H1 (cell line): Measurements from ENCODE around the gene ADNP. TPM values are rescaled to one million over a fixed set of nuclear protein-coding genes. Genes with fewer than 3 reads are reported as not detected.

Experiments
- CTCF ChIA-PET: fragments of 300-600 bp; sonication (Branson Sonifier 250); formaldehyde crosslinking; loops from one replicate; lab custom pipeline; 2021; ENCODE audit not compliant: partially characterized antibody; lab: Charles Lee
- POLR2A ChIA-PET: fragments of 300-600 bp; sonication (Branson Sonifier 250); formaldehyde crosslinking; loops from one replicate; lab custom pipeline; 2021; ENCODE audit warnings: inconsistent platforms; ENCODE audit not compliant: partially characterized antibody; lab: Charles Lee
- DNase-seq, 2 experiments: peaks; one replicate each; pipeline versions ENCODE4 v3.0.0 to v3.0.0-alpha.2; 2010 to 2022; ENCODE audit warnings: low spot score in 2 of 2, low read depth in 1 of 2, mixed read lengths in 1 of 2
- FAIRE-seq: peaks from 2 replicates; lab custom pipeline; 2011; peaks lifted over from hg19 to GRCh38; lab: Jason Lieb, UNC
- H2AFZ ChIP-seq: 2 replicates; pipeline ENCODE4 v1.8.1; 2012; ENCODE audit warnings: low read length, inconsistent platforms
- H2AK5ac ChIP-seq: 2 replicates; pipeline ENCODE4 v1.6.1; 2013; ENCODE audit warnings: low read depth, low read length
- H2BK120ac ChIP-seq: replicated peaks from 2 replicates; pipeline ENCODE3; 2013; ENCODE audit warnings: low read depth, low read length, inconsistent platforms
- H2BK12ac ChIP-seq: 2 replicates; pipeline ENCODE4 v1.6.1; 2013; ENCODE audit warnings: low read depth, low read length
- H2BK15ac ChIP-seq: 2 replicates; pipeline ENCODE4 v1.6.1; 2013; ENCODE audit warnings: low read length
- H2BK20ac ChIP-seq: 2 replicates; pipeline ENCODE4 v1.6.1; 2013; ENCODE audit warnings: low read length
- H2BK5ac ChIP-seq: 2 replicates; pipeline ENCODE4 v1.6.1; 2013; ENCODE audit warnings: low read depth, low read length
- H3K14ac ChIP-seq: 2 replicates; pipeline ENCODE4 v1.6.1; 2013; ENCODE audit warnings: inconsistent platforms; ENCODE audit not compliant: insufficient read length
- H3K18ac ChIP-seq: 2 replicates; pipeline ENCODE4 v1.6.1; 2013; ENCODE audit warnings: low read length; ENCODE audit errors: extremely low read depth
- H3K23ac ChIP-seq: 2 replicates; pipeline ENCODE4 v1.6.1; 2013; ENCODE audit warnings: inconsistent platforms; ENCODE audit not compliant: insufficient read length
- H3K23me2 ChIP-seq: 2 replicates; pipeline ENCODE4 v1.6.1; 2013; ENCODE audit warnings: low read depth, low read length
- H3K27ac ChIP-seq: 2 replicates; pipeline ENCODE4 v1.6.1; 2011; ENCODE audit warnings: low read depth, low read length, inconsistent platforms
- H3K27me3 ChIP-seq, 4 experiments: replicated peaks in 1 of 4; 1 replicate in 1 of 4; 2 replicates in 3 of 4; pipeline versions ENCODE4 v1.6.1 to v1.8.1; 2011 to 2013; ENCODE audit warnings: low read length in 3 of 4, mild to moderate bottlenecking in 3 of 4, inconsistent platforms in 2 of 4, mixed read lengths in 2 of 4, moderate library complexity in 1 of 4; ENCODE audit not compliant: control insufficient read depth in 3 of 4, insufficient read depth in 3 of 4; ENCODE audit errors: extremely low read depth in 1 of 4
- H3K36me3 ChIP-seq, 4 experiments: 2 replicates each; pipeline versions ENCODE4 v1.6.1 to v1.8.1; 2011 to 2013; ENCODE audit warnings: mild to moderate bottlenecking in 4 of 4, low read length in 3 of 4, moderate library complexity in 2 of 4, control low read depth in 1 of 4, inconsistent platforms in 1 of 4; ENCODE audit not compliant: insufficient read depth in 4 of 4, control insufficient read depth in 2 of 4
- H3K4ac ChIP-seq: replicated peaks from 2 replicates; pipeline ENCODE3; 2013; ENCODE audit warnings: low read length, low read depth, mixed read lengths, inconsistent platforms; ENCODE audit not compliant: insufficient read length
- H3K4me1 ChIP-seq, 4 experiments: replicated peaks in 1 of 4; 1 replicate in 1 of 4; 2 replicates in 3 of 4; pipeline versions ENCODE4 v1.6.1 to v1.8.1; 2011 to 2013; ENCODE audit warnings: low read length in 3 of 4, inconsistent platforms in 2 of 4, mixed read lengths in 1 of 4; ENCODE audit not compliant: insufficient read depth in 4 of 4, control insufficient read depth in 3 of 4
- H3K4me2 ChIP-seq, 2 experiments: 2 replicates each; pipeline versions ENCODE4 v1.6.1 to v1.8.1; 2011 to 2013; ENCODE audit warnings: low read depth in 2 of 2, low read length in 2 of 2, control low read depth in 1 of 2, inconsistent platforms in 1 of 2, mild to moderate bottlenecking in 1 of 2; ENCODE audit not compliant: insufficient read depth in 1 of 2
- H3K4me3 ChIP-seq, 4 experiments: fragments of 200-600, 300-600 bp in 1 of 4; sonication (generic), shearing (Covaris generic), sonication (Bioruptor Twin) in 1 of 4; 2 replicates each; pipeline versions ENCODE4 v1.5.1 to v1.8.1; 2011 to 2016; ENCODE audit warnings: low read length in 4 of 4, low read depth in 3 of 4, control low read depth in 2 of 4, inconsistent platforms in 2 of 4, mild to moderate bottlenecking in 2 of 4, mixed read lengths in 1 of 4, moderate library complexity in 1 of 4; ENCODE audit not compliant: insufficient read depth in 2 of 4; ENCODE audit errors: extremely low read depth in 1 of 4
- H3K56ac ChIP-seq: replicated peaks from 2 replicates; pipeline ENCODE3; 2013; ENCODE audit warnings: low read depth, mild to moderate bottlenecking, mixed read lengths, low read length, inconsistent platforms; ENCODE audit not compliant: insufficient read length
- H3K79me1 ChIP-seq: 2 replicates; pipeline ENCODE4 v1.6.1; 2013; ENCODE audit warnings: low read depth, low read length, control low read depth
- H3K79me2 ChIP-seq, 2 experiments: 2 replicates each; pipeline versions ENCODE4 v1.6.1 to v1.8.1; 2012 to 2013; ENCODE audit warnings: low read length in 2 of 2, mild to moderate bottlenecking in 2 of 2, inconsistent platforms in 1 of 2; ENCODE audit not compliant: insufficient read depth in 2 of 2, control insufficient read depth in 1 of 2
- H3K9ac ChIP-seq, 4 experiments: replicated peaks in 1 of 4; 1 replicate in 1 of 4; 2 replicates in 3 of 4; pipeline versions ENCODE4 v1.6.1 to v1.8.1; 2011 to 2013; ENCODE audit warnings: low read depth in 3 of 4, low read length in 3 of 4, control low read depth in 2 of 4, mild to moderate bottlenecking in 2 of 4, moderate library complexity in 2 of 4, inconsistent platforms in 1 of 4; ENCODE audit errors: extremely low read depth in 1 of 4
- H3K9me3 ChIP-seq, 2 experiments: 2 replicates each; pipeline versions ENCODE4 v1.6.1 to v1.8.1; 2012 to 2013; ENCODE audit warnings: mild to moderate bottlenecking in 2 of 2, moderate library complexity in 2 of 2, control low read depth in 1 of 2, inconsistent platforms in 1 of 2, low read depth in 1 of 2, low read length in 1 of 2, mixed read lengths in 1 of 2; ENCODE audit not compliant: insufficient read depth in 2 of 2
- H4K20me1 ChIP-seq, 2 experiments: replicated peaks in 1 of 2; 2 replicates each; pipeline versions ENCODE3 to v1.8.1; 2011 to 2013; ENCODE audit warnings: inconsistent platforms in 2 of 2, low read length in 2 of 2, mild to moderate bottlenecking in 1 of 2; ENCODE audit not compliant: insufficient read depth in 2 of 2, control insufficient read depth in 1 of 2
- H4K5ac ChIP-seq: 2 replicates; pipeline ENCODE4 v1.6.1; 2013; ENCODE audit warnings: low read length, low read depth, mixed read lengths, inconsistent platforms; ENCODE audit not compliant: insufficient read length
- H4K8ac ChIP-seq: 2 replicates; pipeline ENCODE4 v1.8.0; 2013; ENCODE audit warnings: mild to moderate bottlenecking, moderate library complexity, low read length, inconsistent platforms; ENCODE audit not compliant: insufficient read depth; ENCODE audit errors: extremely low read depth
- H4K91ac ChIP-seq: replicated peaks from 2 replicates; pipeline ENCODE3; 2013; ENCODE audit warnings: low read length, mixed read lengths, inconsistent platforms; ENCODE audit not compliant: insufficient read length
- GABPA ChIP-seq: IDR thresholded peaks from 2 replicates; pipeline ENCODE4 v1.6.1; 2011; ENCODE audit warnings: mild to moderate bottlenecking, low read length, moderate library complexity, borderline replicate concordance; ENCODE audit not compliant: insufficient read depth
- HDAC2 ChIP-seq, 2 experiments: fragments of 300-600 bp in 1 of 2; sonication (generic) in 1 of 2; IDR thresholded peaks; 2 replicates each; pipeline ENCODE4 v1.6.1; 2011 to 2012; ENCODE audit warnings: low read depth in 2 of 2, low read length in 2 of 2, mild to moderate bottlenecking in 2 of 2, moderate library complexity in 2 of 2, borderline replicate concordance in 1 of 2, inconsistent platforms in 1 of 2
- KDM1A ChIP-seq: fragments of 200-600, 300-600 bp; sonication (generic); IDR thresholded peaks from 2 replicates; pipeline ENCODE4 v1.7.1; 2016; ENCODE audit warnings: mild to moderate bottlenecking, low read length, borderline replicate concordance
- MAFK ChIP-seq: IDR thresholded peaks from 2 replicates; pipeline ENCODE4 v1.6.1; 2012; ENCODE audit warnings: low read depth, mild to moderate bottlenecking, improper control_type of control experiment, low read length
- NANOG ChIP-seq: IDR thresholded peaks from 2 replicates; pipeline ENCODE4 v1.6.1; 2011; ENCODE audit warnings: low read length, low read depth, mild to moderate bottlenecking, inconsistent platforms; ENCODE audit not compliant: insufficient read depth, poor library complexity, severe bottlenecking
- NRF1 ChIP-seq: IDR thresholded peaks from 2 replicates; pipeline ENCODE4 v1.6.1; 2011; ENCODE audit warnings: mild to moderate bottlenecking, low read depth, low read length, improper control_type of control experiment
- RBBP5 ChIP-seq: IDR thresholded peaks from 2 replicates; pipeline ENCODE4 v1.7.1; 2012; ENCODE audit warnings: low read depth, mild to moderate bottlenecking, inconsistent platforms, low read length, moderate library complexity, borderline replicate concordance
- SP2 ChIP-seq: IDR thresholded peaks from 2 replicates; pipeline ENCODE4 v1.6.1; 2012; ENCODE audit warnings: mild to moderate bottlenecking, low read length, inconsistent platforms
- SP4 ChIP-seq: IDR thresholded peaks from 2 replicates; pipeline ENCODE4 v1.6.1; 2012; ENCODE audit warnings: low read length, inconsistent platforms
- SRF ChIP-seq: IDR thresholded peaks from 2 replicates; pipeline ENCODE4 v1.6.1; 2011; ENCODE audit warnings: mild to moderate bottlenecking, low read depth, low read length, moderate library complexity
- WGBS, 2 experiments: shearing (Covaris generic) in 1 of 2; methylation state at CpG; one replicate each; pipeline versions ENCODE4 v1.1.6 to v1.1.7; 2013 to 2015; ENCODE audit warnings: low lambda C conversion rate in 2 of 2, mixed read lengths in 2 of 2, inconsistent platforms in 1 of 2, low coverage in 1 of 2, missing lambda C conversion rate in 1 of 2; ENCODE audit not compliant: insufficient replicate concordance in 2 of 2, insufficient coverage in 1 of 2, insufficient read length in 1 of 2; ENCODE audit errors: extremely low coverage in 1 of 2, missing lambda C conversion rate in 1 of 2; 5-methylcytosine and 5-hydroxymethylcytosine counted together
- polyA plus RNA-seq, 7 experiments: library from polyadenylated mRNA; depleted of rRNA in 3 of 7; stranded (reverse) in 5 of 7; unstranded in 2 of 7; fragments of >200 nt in 5 of 7; fragments of 200-250 nt in 2 of 7; gene quantifications; 1 replicate in 5 of 7; 2 replicates in 1 of 7; 4 replicates in 1 of 7; pipeline versions ENCODE4 v1.2.1 to v1.2.3, GENCODE V29; 2011 to 2013; ENCODE audit warnings: missing spikeins in 2 of 7, mixed read lengths in 2 of 7
- total RNA-seq: library from RNA; stranded (reverse); fragmentation: NEBNext Ultra II Directional; extraction: Animal tissue kit (Norgen Biotek cat#: 25700); gene quantifications from 2 replicates; pipeline ENCODE4 v1.2.1, GENCODE V29; 2021
- TF ChIP-seq, protein P1 (sequence below): IDR thresholded peaks from 2 replicates; pipeline ENCODE4 v1.6.1; 2011; ENCODE audit warnings: low read depth, mild to moderate bottlenecking, low read length; ENCODE audit not compliant: insufficient read depth

ADNP gene
- total and polyA plus RNA-seq, 2 of the 8 experiments (the other 6 are each of a cell fraction or from before 2014, with no cell fraction given) = 31.6 to 123 TPM

DNA sequence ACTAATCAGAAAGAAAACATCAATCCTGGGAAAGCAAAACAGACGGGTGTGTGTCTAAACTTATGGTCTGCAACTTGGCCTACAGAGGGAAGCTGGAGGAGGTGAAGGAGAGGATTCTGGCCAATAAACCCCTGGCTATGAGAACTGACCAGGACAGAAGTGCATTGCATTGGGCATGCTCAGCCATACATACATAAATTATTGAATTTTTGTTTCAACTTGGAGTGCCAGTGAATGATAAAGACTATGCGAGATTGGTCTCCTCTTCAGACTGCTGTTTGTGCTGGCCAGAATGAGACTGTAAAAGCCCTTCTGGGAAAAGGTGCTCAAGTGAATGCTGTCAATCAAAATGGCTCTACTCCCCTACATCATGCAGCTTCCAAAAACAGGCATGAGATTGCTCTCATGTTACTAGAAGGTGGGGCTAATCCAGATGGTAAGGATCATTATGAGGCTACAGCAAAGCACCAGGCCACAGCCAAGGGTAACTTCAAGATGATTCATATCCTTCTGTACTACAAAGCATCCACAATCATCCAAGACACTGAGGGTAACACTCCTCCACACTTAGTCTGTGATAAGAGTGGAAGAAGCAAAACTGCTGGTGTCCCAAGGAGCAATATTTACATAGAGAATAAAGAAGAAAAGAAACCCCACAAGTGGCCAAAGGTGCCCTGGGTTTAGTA is 17.4 kb downstream of the ADNP start:
- FAIRE-seq (no peak), DNase-seq (no peak)
- Histone ChIP-seq H2BK15ac (no peak overlapping the region), H3K4me3 (no peak overlapping the region), H3K23me2 (no peaks in the 10 kb centered on the region), H4K20me1 (peaks cover 46 to 63% of the 10 kb centered on the region in 2 experiments), H3K9ac (no peak overlapping the region), H4K5ac (no peak overlapping the region), H3K4me1 (peaks cover 0 to 12% (median 2%) of the 10 kb centered on the region in 4 experiments; a peak in 3 of 7 replicates), H2BK20ac (no peak overlapping the region), H3K14ac (no peak overlapping the region), H2BK12ac (no peak overlapping the region), H2AK5ac (no peak overlapping the region), H3K36me3 (peaks cover 0 to 19% (median 3%) of the 10 kb centered on the region in 4 experiments; a peak in 4 of 8 replicates), H3K18ac (no peak overlapping the region), H4K8ac (no peak overlapping the region), H4K91ac (no peak overlapping the region), H3K4me2 (no peak overlapping the region), H3K27ac (no peak overlapping the region), H3K9me3 (no peaks in the 10 kb centered on the region), H3K56ac (no peak overlapping the region), H3K4ac (no peak overlapping the region), H3K79me2 (peaks cover 71 to 100% of the 10 kb centered on the region in 2 experiments), H2BK120ac (no peak overlapping the region), H2BK5ac (no peak overlapping the region), H3K79me1 (0 out of 2 replicates have a peak, but pooled peaks cover 2% of the 10 kb centered on the region), H3K23ac (no peak overlapping the region), H2AFZ (no peak overlapping the region), H3K27me3 (no peaks in the 10 kb centered on the region)
- CTCF ChIA-PET = interaction anchor here (1.1 to 2.3 kb wide), 3 partner anchors 13 to 120 kb away, joined by 4 to 7 read pairs (median 4); no protein-coding TSS in a partner anchor
- POLR2A ChIA-PET = interaction anchor here (0.6 to 13.0 kb wide), 5 partner anchors 11 to 80 kb away, joined by 3 to 206 read pairs (median 4); partner anchors contain the start of gene ADNP
- 84% methylated on average over 2 of the region's 2 CpGs; no CpG with 5 or more reads in 1 of the 2 experiments for WGBS, 2 experiments
- no peak for TF ChIP-seq SP2
- TF ChIP-seq MAFK = no peak
- TF ChIP-seq SP4 = no peak
- TF ChIP-seq HDAC2 (IDR thresholded peaks at IDR 0.05; ENCODE audit: borderline replicate concordance in 1 of 2, low read depth in 2 of 2, low read length in 2 of 2) = no peak
- TF ChIP-seq GABPA = no peak
- no peak for TF ChIP-seq RBBP5
- TF ChIP-seq NANOG = no peak
- TF ChIP-seq, protein P1, sequence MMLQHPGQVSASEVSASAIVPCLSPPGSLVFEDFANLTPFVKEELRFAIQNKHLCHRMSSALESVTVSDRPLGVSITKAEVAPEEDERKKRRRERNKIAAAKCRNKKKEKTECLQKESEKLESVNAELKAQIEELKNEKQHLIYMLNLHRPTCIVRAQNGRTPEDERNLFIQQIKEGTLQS = no peak
- no peak for TF ChIP-seq NRF1
- TF ChIP-seq SRF = no peak
- no peak for TF ChIP-seq KDM1A
